HEK293 (cell line): ENCODE results near the gene ANXA1.

Experiments used
- CTCF ChIP-seq: fragments of 450-650 bp; formaldehyde crosslinking; IDR thresholded peaks from 2 replicates; pipeline ENCODE4 v1.5.1; 2016; ENCODE audit warnings: missing biosample characterization, missing genetic modification characterization
- SETDB1 ChIP-seq: IDR thresholded peaks from one replicate; pipeline ENCODE4 v1.6.1; 2017; ENCODE audit warnings: mild to moderate bottlenecking, low read length, moderate library complexity, mixed read lengths; ENCODE audit not compliant: insufficient read length
- TCF7L2 ChIP-seq: IDR thresholded peaks from 2 replicates; pipeline ENCODE4 v1.6.1; 2011; ENCODE audit warnings: low read depth, mild to moderate bottlenecking, inconsistent platforms, low read length, moderate library complexity, borderline replicate concordance
- ZBTB1 ChIP-seq: fragments of 450-650 bp; formaldehyde crosslinking; IDR thresholded peaks from 2 replicates; pipeline ENCODE4 v1.5.1; 2016; ENCODE audit warnings: missing biosample characterization, missing genetic modification characterization
- ZNF311 ChIP-seq: fragments of 450-650 bp; formaldehyde crosslinking; IDR thresholded peaks from 2 replicates; pipeline ENCODE4 v1.5.1; 2017; ENCODE audit warnings: missing biosample characterization, missing genetic modification characterization, borderline replicate concordance
- ZNF423 ChIP-seq: fragments of 450-650 bp; formaldehyde crosslinking; IDR thresholded peaks from 2 replicates; pipeline ENCODE4 v1.5.1; 2016; ENCODE audit warnings: missing biosample characterization, missing genetic modification characterization
- ZNF555 ChIP-seq: fragments of 450-650 bp; formaldehyde crosslinking; conservative IDR thresholded peaks from 2 replicates; pipeline ENCODE4 v1.5.1; 2017; ENCODE audit warnings: missing biosample characterization, mild to moderate bottlenecking, missing genetic modification characterization, inconsistent platforms
- ZNF596 ChIP-seq: fragments of 450-650 bp; IDR thresholded peaks from 2 replicates; pipeline ENCODE4 v1.5.0; 2018; ENCODE audit warnings: missing biosample characterization, mild to moderate bottlenecking, missing genetic modification characterization, moderate library complexity

GRCh38 chr9:73121375-73121935 lies 30.2 kb upstream of the ANXA1 start:
- TF ChIP-seq ZNF596 (tag by site-specific recombination) (no peak), ZNF555 (tag by site-specific recombination) (no peak), TCF7L2 (no peak), SETDB1 (no peak), ZNF423 (no peak), CTCF (tag by site-specific recombination) (no peak), ZNF311 (tag by site-specific recombination) (no peak), ZBTB1 (no peak)
